Smooth muscle cell (in vitro differentiated cells): ENCODE measurements around the gene SLC2A6. TPM values are rescaled to one million over a fixed set of nuclear protein-coding genes. Genes with fewer than 3 reads are reported as not detected.

ENCODE experiments used
- DNase-seq: peaks from one replicate; lab custom pipeline; 2025; ENCODE audit not compliant: unreplicated experiment; lab: John Stamatoyannopoulos, UW
- H2AFZ ChIP-seq: fragments of 200-600 bp; sonication (generic); 2 replicates; pipeline ENCODE4 v1.6.0; 2016; ENCODE audit warnings: antibody characterized with exemption, low read depth, mild to moderate bottlenecking
- H3F3A ChIP-seq: fragments of 200-600 bp; sonication (generic); 2 replicates; pipeline ENCODE4 v1.6.0; 2017; ENCODE audit warnings: antibody characterized with exemption, low read depth
- H3K27ac ChIP-seq: fragments of 200-600 bp; sonication (generic); 2 replicates; pipeline ENCODE4 v1.5.1; 2016; ENCODE audit warnings: low read depth, mild to moderate bottlenecking
- H3K27me3 ChIP-seq: fragments of 200-600 bp; sonication (generic); 2 replicates; pipeline ENCODE4 v1.6.1; 2016; ENCODE audit warnings: low read depth, mild to moderate bottlenecking
- H3K36me3 ChIP-seq: fragments of 200-600 bp; sonication (generic); 2 replicates; pipeline ENCODE4 v1.5.1; 2016; ENCODE audit warnings: low read depth
- H3K4me1 ChIP-seq: fragments of 200-600 bp; sonication (generic); 2 replicates; pipeline ENCODE4 v1.5.1; 2016; ENCODE audit warnings: low read depth
- H3K4me2 ChIP-seq: fragments of 200-600 bp; sonication (generic); 2 replicates; pipeline ENCODE4 v1.6.0; 2016; ENCODE audit warnings: mild to moderate bottlenecking
- H3K4me3 ChIP-seq: fragments of 200-600 bp; sonication (generic); 2 replicates; pipeline ENCODE4 v1.5.1; 2016; ENCODE audit warnings: mild to moderate bottlenecking
- H3K79me2 ChIP-seq: fragments of 200-600 bp; sonication (generic); 2 replicates; pipeline ENCODE4 v1.6.0; 2016; ENCODE audit warnings: low read depth, mild to moderate bottlenecking
- H3K9ac ChIP-seq: fragments of 200-600 bp; sonication (generic); 2 replicates; pipeline ENCODE4 v1.6.0; 2016; ENCODE audit warnings: low read depth
- H3K9me3 ChIP-seq: fragments of 200-600 bp; sonication (generic); replicated peaks from 2 replicates; pipeline ENCODE4 v1.5.1; 2016; ENCODE audit warnings: low read depth
- H4K20me1 ChIP-seq: fragments of 200-600 bp; sonication (generic); 2 replicates; pipeline ENCODE4 v1.6.0; 2016; ENCODE audit warnings: low read depth
- CTCF ChIP-seq: fragments of 200-600 bp; sonication (generic); IDR thresholded peaks from 2 replicates; pipeline ENCODE4 v1.5.1; 2017; ENCODE audit warnings: borderline replicate concordance, mild to moderate bottlenecking, antibody characterized with exemption; ENCODE audit not compliant: insufficient read depth, poor library complexity, severe bottlenecking
- WGBS: methylation state at CpG from one replicate; pipeline ENCODE4 v1.1.7; 2016; ENCODE audit warnings: low lambda C conversion rate; 5-methylcytosine and 5-hydroxymethylcytosine counted together
- polyA plus RNA-seq: library from polyadenylated mRNA; unstranded; fragments of >200 nt; fragmentation: Nextera tagmentation; extraction: Ambion mirVana; gene quantifications from 2 replicates; pipeline ENCODE4 v1.2.1, GENCODE V29; 2016
- total RNA-seq: library from RNA; depleted of rRNA; stranded (reverse); fragments of >200 nt; gene quantifications from 2 replicates; pipeline ENCODE4 v1.2.3, GENCODE V29; 2014

The SLC2A6 gene
- total and polyA plus RNA-seq, 2 experiments from 2014 or later: 13.8 to 21.0 TPM

- no peak overlapping the region for H3K4me3 ChIP-seq
- no peaks in the 10 kb centered on the region for H3K36me3 ChIP-seq
- TF ChIP-seq CTCF: no peak
- DNase-seq: no peak
- no peak overlapping the region for H3K27ac ChIP-seq
- H3F3A ChIP-seq: no peaks in the 10 kb centered on the region
- no peaks in the 10 kb centered on the region for H3K27me3 ChIP-seq
- peaks cover 12% of the 10 kb centered on the region for H3K4me1 ChIP-seq
- no peak overlapping the region for H3K9ac ChIP-seq
- no peak overlapping the region for H2AFZ ChIP-seq
- no peaks in the 10 kb centered on the region for H4K20me1 ChIP-seq
- no peak overlapping the region for H3K4me2 ChIP-seq
- no peaks in the 10 kb centered on the region for H3K9me3 ChIP-seq
- 89% methylated on average over 19 of the region's 27 CpGs for WGBS
- H3K79me2 ChIP-seq: no peaks in the 10 kb centered on the region
Observed at GRCh38 chr9:133510926-133511505, 32.1 kb upstream of the SLC2A6 start.

- Histone ChIP-seq H3K4me3 (no peak overlapping the region), H3K9me3 (no peaks in the 10 kb centered on the region), H3K9ac (no peak overlapping the region), H3K79me2 (no peaks in the 10 kb centered on the region), H3K4me1 (peaks cover 12% of the 10 kb centered on the region), H4K20me1 (no peaks in the 10 kb centered on the region), H3K27me3 (no peaks in the 10 kb centered on the region), H2AFZ (peak overlapping the region; percentile 0), H3F3A (peaks cover 5% of the 10 kb centered on the region), H3K36me3 (no peaks in the 10 kb centered on the region), H3K4me2 (peak overlapping the region; percentile 49), H3K27ac (no peak overlapping the region)
- WGBS: 22% methylated on average over 26 of the region's 26 CpGs
- DNase-seq: no peak
- no peak for TF ChIP-seq CTCF
Observed at GRCh38 chr9:133509179-133510083, 30.5 kb upstream of the SLC2A6 start.

GRCh38 chr9:133508046-133508445 lies 29.1 kb upstream of the SLC2A6 start:
- H4K20me1 ChIP-seq: no peaks in the 10 kb centered on the region
- no peak for TF ChIP-seq CTCF
- H3K4me3 ChIP-seq: no peak overlapping the region
- no peaks in the 10 kb centered on the region for H3K36me3 ChIP-seq
- no peak overlapping the region for H2AFZ ChIP-seq
- H3F3A ChIP-seq: peaks cover 5% of the 10 kb centered on the region
- H3K27ac ChIP-seq: no peak overlapping the region
- no peak for DNase-seq
- no peaks in the 10 kb centered on the region for H3K79me2 ChIP-seq
- WGBS: 95% methylated on average over 8 of the region's 8 CpGs
- H3K27me3 ChIP-seq: no peaks in the 10 kb centered on the region
- no peaks in the 10 kb centered on the region for H3K9me3 ChIP-seq
- H3K9ac ChIP-seq: no peak overlapping the region
- peaks cover 12% of the 10 kb centered on the region for H3K4me1 ChIP-seq
- no peak overlapping the region for H3K4me2 ChIP-seq
